ENCODE data around the gene ANTXR1. TPM values are rescaled to one million over a fixed set of nuclear protein-coding genes. Genes with fewer than 3 reads are reported as not detected.

The ANTXR1 gene
- total RNA-seq, 1 donor from 2014 or later: 7.8 TPM

DNA sequence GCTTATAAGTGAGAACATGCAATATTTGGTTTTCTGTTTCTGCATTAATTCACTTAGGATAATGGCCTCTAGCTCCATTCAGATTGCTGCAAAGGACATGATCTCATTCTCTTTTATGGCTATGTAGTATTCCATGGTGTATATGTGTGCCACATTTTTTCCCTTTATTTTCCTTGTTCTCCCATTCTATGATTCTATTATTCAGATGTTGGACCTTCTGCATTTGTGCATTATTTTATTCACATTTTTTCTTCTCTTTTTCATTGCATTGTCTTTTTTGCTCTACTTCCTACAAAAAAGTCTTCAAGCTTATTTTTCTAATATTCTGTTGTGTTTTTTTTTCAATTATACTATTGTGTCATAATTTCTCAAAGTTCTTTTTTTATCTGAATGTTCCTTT, 11.1 kb upstream of the ANTXR1 start:
- no peak for DNase-seq (ENCODE audit: low read depth)
- no peak overlapping the region for H3K4me3 ChIP-seq (ENCODE audit: low read depth, low read length)
- TF ChIP-seq, protein P1, sequence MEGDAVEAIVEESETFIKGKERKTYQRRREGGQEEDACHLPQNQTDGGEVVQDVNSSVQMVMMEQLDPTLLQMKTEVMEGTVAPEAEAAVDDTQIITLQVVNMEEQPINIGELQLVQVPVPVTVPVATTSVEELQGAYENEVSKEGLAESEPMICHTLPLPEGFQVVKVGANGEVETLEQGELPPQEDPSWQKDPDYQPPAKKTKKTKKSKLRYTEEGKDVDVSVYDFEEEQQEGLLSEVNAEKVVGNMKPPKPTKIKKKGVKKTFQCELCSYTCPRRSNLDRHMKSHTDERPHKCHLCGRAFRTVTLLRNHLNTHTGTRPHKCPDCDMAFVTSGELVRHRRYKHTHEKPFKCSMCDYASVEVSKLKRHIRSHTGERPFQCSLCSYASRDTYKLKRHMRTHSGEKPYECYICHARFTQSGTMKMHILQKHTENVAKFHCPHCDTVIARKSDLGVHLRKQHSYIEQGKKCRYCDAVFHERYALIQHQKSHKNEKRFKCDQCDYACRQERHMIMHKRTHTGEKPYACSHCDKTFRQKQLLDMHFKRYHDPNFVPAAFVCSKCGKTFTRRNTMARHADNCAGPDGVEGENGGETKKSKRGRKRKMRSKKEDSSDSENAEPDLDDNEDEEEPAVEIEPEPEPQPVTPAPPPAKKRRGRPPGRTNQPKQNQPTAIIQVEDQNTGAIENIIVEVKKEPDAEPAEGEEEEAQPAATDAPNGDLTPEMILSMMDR (conservative IDR thresholded peaks at IDR 0.05; ENCODE audit: low read depth, low read length): no peak

DNA sequence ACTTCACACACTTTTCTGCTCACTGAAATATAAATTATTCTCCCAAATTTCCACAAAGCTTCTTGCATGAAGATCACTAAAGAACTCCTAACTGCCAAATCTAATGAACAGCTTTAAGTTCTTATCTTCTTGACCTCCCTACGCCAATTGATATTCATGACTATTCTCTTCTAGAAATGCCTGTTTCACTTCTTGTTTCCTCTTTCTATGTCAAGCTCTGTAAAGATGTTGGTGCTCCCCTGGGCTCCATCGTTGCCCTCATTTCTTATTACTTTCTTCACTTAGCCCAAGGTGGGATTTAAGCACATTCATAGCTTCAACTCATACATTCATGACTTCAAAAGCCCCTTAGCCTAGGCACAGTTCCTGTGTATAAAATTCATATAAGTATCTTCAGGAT, 9.2 kb upstream of the ANTXR1 start:
- no peak overlapping the region for H3K4me3 ChIP-seq (ENCODE audit: low read depth, low read length)
- no peak for DNase-seq (ENCODE audit: low read depth)
- TF ChIP-seq, protein P1 (conservative IDR thresholded peaks at IDR 0.05; ENCODE audit: low read depth, low read length): no peak

DNA sequence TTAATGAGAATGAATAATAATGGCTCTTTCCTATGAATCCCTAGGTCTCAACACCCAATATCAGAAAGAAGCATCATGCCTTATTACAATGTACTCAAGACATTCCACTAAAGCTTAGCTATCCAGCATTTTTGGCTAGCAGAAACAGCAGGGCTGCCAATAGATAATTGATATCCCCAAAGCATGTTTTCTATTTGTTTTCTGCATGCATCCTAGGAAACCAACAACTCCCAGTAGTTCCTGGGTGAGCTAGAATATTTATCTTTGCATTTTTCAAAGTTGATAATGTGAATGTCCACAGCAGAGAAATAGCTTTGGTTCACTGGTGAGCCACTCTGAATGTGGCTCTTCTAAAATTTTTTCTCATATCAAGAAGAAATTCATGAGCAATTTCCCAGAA, 5.8 kb upstream of the ANTXR1 start:
- DNase-seq (ENCODE audit: low read depth): no peak
- TF ChIP-seq, protein P1 (conservative IDR thresholded peaks at IDR 0.05; ENCODE audit: low read depth, low read length): no peak
- no peak overlapping the region for H3K4me3 ChIP-seq (ENCODE audit: low read depth, low read length)

DNA sequence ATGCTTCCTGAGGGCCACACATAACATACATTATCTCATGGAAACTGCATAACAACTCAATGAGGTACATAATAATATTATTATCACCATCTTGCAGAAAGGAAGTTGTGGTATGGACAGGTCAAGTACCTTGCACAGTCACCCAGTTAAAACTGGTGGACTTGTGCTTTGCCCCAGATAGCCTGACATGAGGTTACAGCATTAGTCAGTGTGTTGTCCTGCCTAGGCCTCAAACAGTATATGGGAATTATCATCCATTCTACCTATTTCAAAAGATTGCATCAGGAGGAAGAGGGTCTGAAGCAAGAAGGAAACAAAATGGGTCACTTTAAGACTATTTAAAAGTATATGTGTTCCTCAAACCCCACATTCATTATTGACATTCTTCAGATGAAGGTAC, 5.4 kb upstream of the ANTXR1 start:
- TF ChIP-seq, protein P1 (conservative IDR thresholded peaks at IDR 0.05; ENCODE audit: low read depth, low read length): no peak
- no peak overlapping the region for H3K4me3 ChIP-seq (ENCODE audit: low read depth, low read length)
- no peak for DNase-seq (ENCODE audit: low read depth)

DNA sequence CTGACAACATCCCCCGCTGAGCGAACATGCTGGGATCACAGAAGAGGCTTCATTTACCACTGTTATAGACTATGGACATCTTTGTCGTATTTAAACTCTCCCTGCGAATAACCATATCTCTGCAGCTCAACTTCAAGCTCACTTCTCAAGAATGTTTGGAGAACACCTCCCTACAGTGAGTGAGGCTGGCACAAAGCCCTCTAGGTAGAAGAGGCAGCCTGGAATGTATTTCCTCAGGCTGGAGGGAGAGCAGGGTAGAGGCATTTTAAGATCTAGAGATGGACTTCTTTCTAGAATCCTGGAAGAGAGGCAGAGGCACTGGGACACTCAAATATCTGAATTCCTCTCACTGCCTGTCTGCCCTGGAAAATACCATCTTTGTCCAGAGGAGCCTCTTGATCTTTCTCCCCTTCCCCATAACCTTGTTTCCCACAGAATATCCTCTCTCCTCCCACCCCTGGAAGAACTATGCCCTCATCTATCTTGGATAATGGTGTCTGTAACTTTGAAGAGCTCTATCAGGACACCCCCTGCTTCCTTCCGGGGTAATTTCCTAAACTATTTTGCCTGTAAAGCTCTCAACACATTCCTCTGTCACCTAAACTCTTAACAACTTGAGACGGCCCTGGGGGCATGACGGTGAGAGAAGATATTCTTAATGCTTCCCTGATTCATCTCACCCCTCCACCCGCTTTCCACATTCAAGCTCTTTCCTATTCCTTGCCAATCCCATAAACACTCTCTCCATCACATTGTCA, 2.4 kb upstream of the ANTXR1 start:
- H3K4me3 ChIP-seq (ENCODE audit: low read depth, low read length): no peak overlapping the region
- no peak for DNase-seq (ENCODE audit: low read depth)
- TF ChIP-seq, protein P1 (conservative IDR thresholded peaks at IDR 0.05; ENCODE audit: low read depth, low read length): no peak

DNA sequence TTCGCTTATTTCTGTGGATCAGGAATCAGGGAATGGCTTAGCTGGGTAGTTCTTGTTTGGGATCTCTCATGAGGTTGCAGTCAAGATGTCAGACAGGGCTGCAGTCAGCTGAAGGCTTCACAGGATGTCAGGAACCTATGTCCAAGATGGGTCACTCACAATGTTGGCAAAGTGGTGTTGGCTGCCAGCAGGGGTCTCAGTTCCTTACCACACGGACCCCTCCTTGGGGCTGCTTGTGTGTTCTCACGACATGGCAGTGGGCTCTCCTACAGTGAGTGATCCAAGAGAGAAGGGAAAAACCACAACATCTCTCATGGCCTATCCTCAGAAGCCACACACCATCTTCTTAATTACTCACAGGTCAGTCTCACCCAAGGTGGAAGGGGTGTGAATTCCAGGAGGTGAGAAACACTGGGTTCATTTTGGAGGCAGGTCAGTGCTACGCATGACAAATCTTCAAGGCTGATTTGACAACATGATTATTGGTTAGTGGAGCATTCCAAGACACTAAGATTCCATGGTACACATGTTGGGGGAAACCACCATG, 1.3 kb upstream of the ANTXR1 start:
- TF ChIP-seq, protein P1 (conservative IDR thresholded peaks at IDR 0.05; ENCODE audit: low read depth, low read length): no peak
- no peak overlapping the region for H3K4me3 ChIP-seq (ENCODE audit: low read depth, low read length)
- no peak for DNase-seq (ENCODE audit: low read depth)

Data from epithelial cell of proximal tubule (primary cell).